Measurements from ENCODE around the gene TEKT3. TPM values are rescaled to one million over a fixed set of nuclear protein-coding genes. Genes with fewer than 3 reads are reported as not detected.

TEKT3 gene
- total and polyA plus RNA-seq, 2 of the 4 experiments (the other 2 are of a cell fraction) = 0.15 TPM; not detected in 1

GRCh38 chr17:15255713-15256454 is 85.5 kb downstream of the TEKT3 start (continued):
- no peak for TF ChIP-seq BHLHE40 (IDR thresholded peaks at IDR 0.05; ENCODE audit: low read depth, low read length)

Small RNAs within 50 kb of the gene (microRNA-seq; reads per million reads assigned to microRNA genes)
- gene RNU6-799P (ENCODE audit: insufficient read depth, insufficient read length) = not detected

Small RNAs within 50 kb of the gene (small RNA-seq; reads per million reads assigned to genes)
- gene RNU6-799P = 0 reads per million in 5 experiments

Other genes with a start within 250 kb of the TEKT3 start
- gene PMP22, start 76.3 kb downstream of the TEKT3 start, total RNA-seq (2012; rRNA removed) = 33.5 and 39.2 TPM in 2 replicates
- 72.8 and 79.3 TPM in 2 replicates for gene PMP22, start 76.3 kb downstream of the TEKT3 start, polyA plus RNA-seq (2012; rRNA removed)
- gene CDRT4, start 126.0 kb upstream of the TEKT3 start, total RNA-seq (2012; rRNA removed) = 0.56 and 0.90 TPM in 2 replicates
- 2.7 and 3.7 TPM in 2 replicates for gene CDRT4, start 126.0 kb upstream of the TEKT3 start, polyA plus RNA-seq (2012; rRNA removed)
- gene TVP23C, start 221.9 kb upstream of the TEKT3 start, total RNA-seq (2012; rRNA removed) = 12.0 and 22.5 TPM in 2 replicates
- gene TVP23C, start 221.9 kb upstream of the TEKT3 start, polyA plus RNA-seq (2012; rRNA removed) = 3.6 and 7.5 TPM in 2 replicates